ENCODE results near the gene CRHR1. TPM values are rescaled to one million over a fixed set of nuclear protein-coding genes. Genes with fewer than 3 reads are reported as not detected.

The CRHR1 gene
- total RNA-seq, 6 donors from 2014 or later: not detected

- H3K9me3 ChIP-seq: no peaks in the 10 kb centered on the region
- no peak overlapping the region for H3K27ac ChIP-seq
- 37 to 62% methylated on average over 3 of the region's 3 CpGs for WGBS, 2 donors
- H3K4me1 ChIP-seq: peaks cover 24 to 29% (median 25%) of the 10 kb centered on the region in 4 donors
- peaks cover 0 to 38% (median 21%) of the 10 kb centered on the region in 4 donors for H3K27me3 ChIP-seq
- TF ChIP-seq CTCF (IDR thresholded peaks at IDR 0.05) (no peak), POLR2AphosphoS5 (IDR thresholded peaks at IDR 0.05) (no peak), EP300 (IDR thresholded peaks at IDR 0.05) (no peak), POLR2A (IDR thresholded peaks at IDR 0.05) (no peak)
- H3K36me3 ChIP-seq: no peaks in the 10 kb centered on the region
- ATAC-seq (ENCODE audit: low FRiP score in 2 of 2) (no peak), DNase-seq (no peak)
- no peak overlapping the region for H3K4me3 ChIP-seq
Measured at GRCh38 chr17:45787044-45787443, 2.9 kb downstream of the CRHR1 start.

- TF ChIP-seq EP300 (IDR thresholded peaks at IDR 0.05) (no peak), POLR2A (IDR thresholded peaks at IDR 0.05) (no peak), CTCF (IDR thresholded peaks at IDR 0.05) (no peak), POLR2AphosphoS5 (IDR thresholded peaks at IDR 0.05) (no peak)
- Histone ChIP-seq H3K9me3 (no peaks in the 10 kb centered on the region), H3K4me3 (no peak overlapping the region), H3K27ac (no peak overlapping the region), H3K4me1 (peaks cover 24 to 29% (median 25%) of the 10 kb centered on the region in 4 donors), H3K36me3 (no peaks in the 10 kb centered on the region), H3K27me3 (peaks cover 0 to 36% (median 21%) of the 10 kb centered on the region in 4 donors)
- 73% methylated on average over 11 of the region's 11 CpGs for WGBS, 2 donors
- ATAC-seq (ENCODE audit: low FRiP score in 2 of 2) (no peak), DNase-seq (no peak)
Measured at GRCh38 chr17:45787656-45788055, 3.5 kb downstream of the CRHR1 start.

- no peak overlapping the region for H3K27ac ChIP-seq
- H3K36me3 ChIP-seq: no peaks in the 10 kb centered on the region
- no peak for TF ChIP-seq POLR2A (IDR thresholded peaks at IDR 0.05)
- TF ChIP-seq POLR2AphosphoS5 (IDR thresholded peaks at IDR 0.05): no peak
- no peak for TF ChIP-seq CTCF (IDR thresholded peaks at IDR 0.05)
- no peak for TF ChIP-seq EP300 (IDR thresholded peaks at IDR 0.05)
- no peak overlapping the region for H3K4me3 ChIP-seq
- WGBS, 2 donors: 74 to 80% methylated on average over 3 of the region's 3 CpGs
- DNase-seq (no peak), ATAC-seq (ENCODE audit: low FRiP score in 2 of 2) (no peak)
- peaks cover 0 to 33% (median 20%) of the 10 kb centered on the region in 4 donors for H3K27me3 ChIP-seq
- H3K4me1 ChIP-seq: peaks cover 24 to 26% (median 25%) of the 10 kb centered on the region in 4 donors
- no peaks in the 10 kb centered on the region for H3K9me3 ChIP-seq
Measured at GRCh38 chr17:45788057-45788456, 3.9 kb downstream of the CRHR1 start.

GRCh38 chr17:45789874-45790273 is 5.8 kb downstream of the CRHR1 start:
- no peak for DNase-seq
- peaks cover 6 to 8% (median 7%) of the 10 kb centered on the region in 4 donors for H3K4me1 ChIP-seq
- H3K27me3 ChIP-seq: peaks cover 0 to 15% (median 7%) of the 10 kb centered on the region in 4 donors
- WGBS, 2 donors: 38 to 54% methylated on average over 3 of the region's 3 CpGs
- H3K27ac ChIP-seq: no peak overlapping the region
- TF ChIP-seq POLR2A (IDR thresholded peaks at IDR 0.05) (no peak), EP300 (IDR thresholded peaks at IDR 0.05) (no peak), CTCF (IDR thresholded peaks at IDR 0.05) (no peak), POLR2AphosphoS5 (IDR thresholded peaks at IDR 0.05) (no peak)
- H3K36me3 ChIP-seq: no peaks in the 10 kb centered on the region
- H3K4me3 ChIP-seq: no peak overlapping the region
- ATAC-seq (ENCODE audit: low FRiP score in 2 of 2): no peak
- H3K9me3 ChIP-seq: no peaks in the 10 kb centered on the region

GRCh38 chr17:45790296-45790922 is 6.3 kb downstream of the CRHR1 start:
- WGBS, 2 donors: 68 to 69% methylated on average over 8 to 11 of the region's 11 CpGs
- H3K9me3 ChIP-seq: no peaks in the 10 kb centered on the region
- H3K4me1 ChIP-seq: peaks cover under 1 to 2% (median 1%) of the 10 kb centered on the region in 4 donors
- H3K27me3 ChIP-seq: peaks cover 0 to 10% (median 4%) of the 10 kb centered on the region in 4 donors
- DNase-seq (no peak), ATAC-seq (ENCODE audit: low FRiP score in 2 of 2) (no peak)
- TF ChIP-seq CTCF (IDR thresholded peaks at IDR 0.05): no peak
- TF ChIP-seq POLR2AphosphoS5 (IDR thresholded peaks at IDR 0.05): no peak
- TF ChIP-seq EP300 (IDR thresholded peaks at IDR 0.05): no peak
- TF ChIP-seq POLR2A (IDR thresholded peaks at IDR 0.05): no peak
- H3K4me3 ChIP-seq: no peak overlapping the region
- no peak overlapping the region for H3K27ac ChIP-seq
- no peaks in the 10 kb centered on the region for H3K36me3 ChIP-seq

All from upper lobe of left lung (tissue), 6 donors.